Measurements from ENCODE around the gene IDUA.

GRCh38 chr4:1043651-1044468, 57.0 kb downstream of the IDUA start:
- TF ChIP-seq GABPA (IDR thresholded peaks at IDR 0.05 in 1 of 2, conservative IDR thresholded peaks at IDR 0.05 in 1 of 2) (no peak), CTCF (IDR thresholded peaks at IDR 0.05; ENCODE audit: low read depth, low read length, missing input control) (no peak), MAX (IDR thresholded peaks at IDR 0.05) (no peak), REST (IDR thresholded peaks at IDR 0.05) (no peak), NR2F2 (IDR thresholded peaks at IDR 0.05) (no peak), FOXA1 (IDR thresholded peaks at IDR 0.05) (no peak)

All from liver (tissue), 3 donors.